GM19324 (cell line): ENCODE measurements around the gene SLC5A10.
"Not testable (repeated sequence)": the region's sequence is repeated elsewhere in the genome, so short reads cannot be mapped to it uniquely, and the experiment has no call there.

ENCODE experiments used
- ATAC-seq: cut with Tn5 transposase; IDR thresholded peaks from one replicate; pipeline ENCODE4 v1.9.1; 2021; ENCODE audit warnings: mild to moderate bottlenecking, moderate library complexity; ENCODE audit not compliant: unreplicated experiment, low FRiP score

The SLC5A10 gene

GRCh38 chr17:18946536-18946935 is 5.4 kb upstream of the SLC5A10 start:
- ATAC-seq, result no peak

GRCh38 chr17:18947866-18948265 is 4.1 kb upstream of the SLC5A10 start:
- ATAC-seq, result no peak

- ATAC-seq, result no peak
Measured at GRCh38 chr17:18948476-18949006, 3.4 kb upstream of the SLC5A10 start.

- ATAC-seq, result no peak
Measured at GRCh38 chr17:18949566-18949965, 2.4 kb upstream of the SLC5A10 start.

- no peak for ATAC-seq
Measured at GRCh38 chr17:18950346-18950745, 1.6 kb upstream of the SLC5A10 start.

- ATAC-seq, result no peak
Measured at GRCh38 chr17:18950944-18951905, 740 bp upstream of the SLC5A10 start.

GRCh38 chr17:18953231-18953728 is 1.3 kb downstream of the SLC5A10 start:
- ATAC-seq, result no peak

GRCh38 chr17:18954321-18954720 is 2.4 kb downstream of the SLC5A10 start:
- no peak for ATAC-seq

GRCh38 chr17:18955009-18955408 is 3.0 kb downstream of the SLC5A10 start:
- ATAC-seq, result no peak

GRCh38 chr17:18956021-18956420 is 4.1 kb downstream of the SLC5A10 start:
- ATAC-seq, result not testable (repeated sequence)

- ATAC-seq, result no peak
Measured at GRCh38 chr17:18956581-18956980, 4.6 kb downstream of the SLC5A10 start.

- no peak for ATAC-seq
Measured at GRCh38 chr17:18957831-18958230, 5.9 kb downstream of the SLC5A10 start.

- no peak for ATAC-seq
Measured at GRCh38 chr17:18958611-18959010, 6.6 kb downstream of the SLC5A10 start.

GRCh38 chr17:18959071-18959844 is 7.3 kb downstream of the SLC5A10 start:
- ATAC-seq, result no peak

GRCh38 chr17:18959845-18960240 is 7.9 kb downstream of the SLC5A10 start:
- no peak for ATAC-seq

GRCh38 chr17:18960241-18960665 is 8.3 kb downstream of the SLC5A10 start:
- ATAC-seq, result no peak

- no peak for ATAC-seq
Measured at GRCh38 chr17:18960803-18961511, 9.0 kb downstream of the SLC5A10 start.

GRCh38 chr17:18961634-18962493 is 9.9 kb downstream of the SLC5A10 start:
- no peak for ATAC-seq

GRCh38 chr17:18962494-18962815 is 10.5 kb downstream of the SLC5A10 start:
- no peak for ATAC-seq
